HS-5 (cell line): ENCODE results near the gene NKX2-1.

Experiments used
- DNase-seq: peaks from one replicate; pipeline ENCODE4 v3.0.0-alpha.2; 2012; ENCODE audit warnings: low read depth

NKX2-1 gene

GRCh38 chr14:36517242-36518030 lies 2.6 kb downstream of the NKX2-1 start:
- no peak for DNase-seq

GRCh38 chr14:36516719-36517241 lies 3.3 kb downstream of the NKX2-1 start:
- no peak for DNase-seq

GRCh38 chr14:36515896-36516718 lies 3.9 kb downstream of the NKX2-1 start:
- no peak for DNase-seq

- DNase-seq: no peak
Observed at GRCh38 chr14:36515105-36515593, 4.9 kb downstream of the NKX2-1 start.

DNA sequence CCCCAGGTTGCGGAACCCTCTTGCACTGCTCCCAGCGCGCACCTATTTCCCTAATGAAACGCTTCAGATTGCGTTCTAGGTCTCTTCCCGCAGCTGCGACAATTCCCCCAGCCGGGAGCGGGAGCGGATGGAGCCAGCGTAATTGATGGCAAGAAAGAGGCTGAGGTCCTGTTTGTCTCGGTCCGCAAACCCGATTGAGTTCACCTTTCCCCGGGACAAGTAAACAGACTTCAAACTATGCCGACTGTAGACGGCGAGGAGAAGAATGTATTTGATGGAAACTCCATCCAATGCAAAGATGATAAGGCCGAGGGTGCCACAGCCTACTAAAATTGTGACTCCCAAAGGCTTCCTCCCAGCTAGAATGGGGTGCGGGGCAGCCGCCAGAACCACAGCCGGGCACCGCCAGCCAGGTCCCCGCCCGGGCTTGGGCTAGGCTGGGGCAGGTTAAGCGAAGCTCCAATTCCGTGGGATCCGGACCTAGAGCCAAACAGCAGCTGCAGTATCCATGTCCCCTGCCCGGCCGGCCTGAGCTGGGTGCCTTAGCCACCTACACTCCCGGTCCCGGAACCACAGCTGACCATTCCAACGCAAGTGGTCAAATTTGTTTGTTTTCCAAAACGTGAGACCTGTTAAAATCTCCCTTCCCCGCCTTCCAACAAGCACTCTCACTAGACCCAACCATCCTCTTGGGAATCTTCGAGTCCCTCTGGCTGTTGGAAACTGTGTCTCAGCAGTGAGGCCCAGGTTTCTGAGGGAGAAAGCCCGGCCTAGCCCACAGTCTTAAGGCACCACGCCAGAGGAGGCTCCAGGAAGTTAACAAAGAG lies 5.5 kb downstream of the NKX2-1 start:
- no peak for DNase-seq

GRCh38 chr14:36513451-36514277 lies 6.4 kb downstream of the NKX2-1 start:
- DNase-seq: no peak

DNA sequence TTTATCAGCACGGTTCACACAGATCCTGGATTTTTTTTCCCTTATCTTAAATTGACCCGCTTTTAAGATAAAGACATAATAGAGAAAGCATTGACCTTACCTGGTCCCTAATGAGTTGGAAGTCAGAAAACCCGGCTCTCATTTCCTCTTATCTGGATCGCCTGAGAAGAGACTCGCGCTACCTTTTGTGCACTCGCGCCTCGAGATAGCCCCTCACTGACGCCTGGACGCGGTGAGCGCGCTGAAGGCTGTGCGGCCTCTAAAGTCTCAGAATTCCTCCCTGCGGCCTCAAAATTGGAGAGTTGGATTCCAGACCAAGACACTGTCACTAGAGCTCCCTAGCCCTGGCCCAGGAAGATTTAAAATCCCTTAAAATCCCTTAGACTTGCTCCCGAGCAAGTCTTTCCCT lies 7.0 kb downstream of the NKX2-1 start:
- DNase-seq: no peak

GRCh38 chr14:36512585-36513003 lies 7.4 kb downstream of the NKX2-1 start:
- DNase-seq: no peak

DNA sequence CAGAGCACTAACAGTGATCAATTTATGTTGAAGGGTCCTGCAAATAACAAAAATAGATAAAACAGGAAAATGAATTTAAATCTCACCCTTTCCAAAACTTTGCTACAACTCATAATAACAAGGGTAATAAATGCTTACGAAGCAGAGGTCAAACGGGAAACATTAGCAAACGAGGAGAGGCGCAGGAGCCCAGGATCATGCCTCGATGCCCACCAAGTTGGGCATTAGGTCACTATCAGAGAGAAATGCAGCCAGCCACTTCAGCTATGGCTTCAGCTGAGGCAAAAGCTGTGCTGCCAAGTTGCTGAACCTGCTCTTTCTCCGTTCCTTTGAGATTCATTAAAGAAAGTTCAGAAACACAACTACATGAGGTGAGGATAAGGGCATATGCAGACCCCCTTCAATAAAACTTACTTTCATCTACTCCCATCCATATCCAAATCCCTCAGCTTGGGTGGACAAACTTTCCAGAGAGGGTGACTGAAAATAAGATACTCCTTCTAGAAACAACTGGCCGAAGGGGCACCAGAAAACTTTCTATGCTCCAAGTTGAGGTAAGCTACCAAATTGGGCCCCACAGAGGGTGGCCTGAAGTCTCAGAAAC lies 7.9 kb downstream of the NKX2-1 start:
- no peak for DNase-seq

DNA sequence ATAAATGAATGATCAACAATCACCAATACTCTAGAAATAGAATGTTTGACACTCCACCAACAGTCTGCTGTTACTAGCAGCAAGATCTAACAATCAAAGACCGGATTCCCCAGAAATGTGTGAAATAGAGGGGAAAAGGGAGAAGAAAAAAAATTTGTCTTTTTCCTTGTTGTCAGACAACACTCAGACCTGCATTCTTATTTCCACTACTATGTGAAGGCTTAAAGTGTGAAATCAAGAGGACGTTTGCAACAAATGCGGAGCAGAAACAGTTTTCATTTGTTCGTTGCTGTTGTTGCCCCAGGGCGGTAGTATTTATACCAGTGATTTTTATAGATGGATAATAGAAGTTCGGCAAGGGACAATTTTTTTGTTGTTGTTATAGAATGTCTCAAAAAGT lies 9.2 kb downstream of the NKX2-1 start:
- DNase-seq: no peak

GRCh38 chr14:36510078-36510799 lies 9.8 kb downstream of the NKX2-1 start:
- no peak for DNase-seq

- DNase-seq: no peak
Observed at GRCh38 chr14:36509069-36509917, 10.7 kb downstream of the NKX2-1 start.

- no peak for DNase-seq
Observed at GRCh38 chr14:36508418-36509068, 11.5 kb downstream of the NKX2-1 start.

- no peak for DNase-seq
Observed at GRCh38 chr14:36507847-36508417, 12.1 kb downstream of the NKX2-1 start.

GRCh38 chr14:36506732-36507614 lies 13.1 kb downstream of the NKX2-1 start:
- DNase-seq: no peak

GRCh38 chr14:36505892-36506731 lies 13.9 kb downstream of the NKX2-1 start:
- no peak for DNase-seq
